Measurements from ENCODE around the gene RNASE11. TPM values are rescaled to one million over a fixed set of nuclear protein-coding genes. Genes with fewer than 3 reads are reported as not detected.

RNASE11 gene
- total RNA-seq, 1 donor from 2014 or later: not detected

DNA sequence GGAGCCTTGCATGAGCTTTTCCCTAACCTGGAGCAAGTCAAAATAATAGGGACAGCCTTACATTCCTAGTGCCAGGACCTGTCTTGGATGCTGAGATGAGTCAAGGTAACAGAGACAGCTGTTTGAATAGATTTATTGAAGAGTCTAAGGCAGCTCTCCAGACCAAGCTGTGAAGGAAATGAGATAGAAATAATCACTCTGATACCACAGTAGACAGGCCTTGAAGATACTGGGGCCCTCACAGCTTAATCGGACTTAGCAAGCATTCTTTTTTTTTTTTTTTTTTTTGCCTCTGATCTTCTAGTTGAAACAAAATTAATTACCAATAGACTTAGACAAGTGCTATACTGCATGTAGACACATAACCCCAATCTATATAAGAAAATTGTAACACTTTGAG, 23.8 kb downstream of the RNASE11 start:
- H3K4me3 ChIP-seq (ENCODE audit: low read depth, low read length): no peak overlapping the region
- TF ChIP-seq, protein P1, sequence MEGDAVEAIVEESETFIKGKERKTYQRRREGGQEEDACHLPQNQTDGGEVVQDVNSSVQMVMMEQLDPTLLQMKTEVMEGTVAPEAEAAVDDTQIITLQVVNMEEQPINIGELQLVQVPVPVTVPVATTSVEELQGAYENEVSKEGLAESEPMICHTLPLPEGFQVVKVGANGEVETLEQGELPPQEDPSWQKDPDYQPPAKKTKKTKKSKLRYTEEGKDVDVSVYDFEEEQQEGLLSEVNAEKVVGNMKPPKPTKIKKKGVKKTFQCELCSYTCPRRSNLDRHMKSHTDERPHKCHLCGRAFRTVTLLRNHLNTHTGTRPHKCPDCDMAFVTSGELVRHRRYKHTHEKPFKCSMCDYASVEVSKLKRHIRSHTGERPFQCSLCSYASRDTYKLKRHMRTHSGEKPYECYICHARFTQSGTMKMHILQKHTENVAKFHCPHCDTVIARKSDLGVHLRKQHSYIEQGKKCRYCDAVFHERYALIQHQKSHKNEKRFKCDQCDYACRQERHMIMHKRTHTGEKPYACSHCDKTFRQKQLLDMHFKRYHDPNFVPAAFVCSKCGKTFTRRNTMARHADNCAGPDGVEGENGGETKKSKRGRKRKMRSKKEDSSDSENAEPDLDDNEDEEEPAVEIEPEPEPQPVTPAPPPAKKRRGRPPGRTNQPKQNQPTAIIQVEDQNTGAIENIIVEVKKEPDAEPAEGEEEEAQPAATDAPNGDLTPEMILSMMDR (conservative IDR thresholded peaks at IDR 0.05; ENCODE audit: low read depth, low read length): no peak
- DNase-seq (ENCODE audit: low read depth): no peak

GRCh38 chr14:20560961-20561360, 26.8 kb downstream of the RNASE11 start, which contains the start of gene RNASE9:
Gene RNASE9 (minus strand): TSS chr14:20561047.
- TF ChIP-seq, protein P1 (conservative IDR thresholded peaks at IDR 0.05; ENCODE audit: low read depth, low read length): no peak
- H3K4me3 ChIP-seq (ENCODE audit: low read depth, low read length): no peak within 1 kb of the TSS
- DNase-seq (ENCODE audit: low read depth): no peak

DNA sequence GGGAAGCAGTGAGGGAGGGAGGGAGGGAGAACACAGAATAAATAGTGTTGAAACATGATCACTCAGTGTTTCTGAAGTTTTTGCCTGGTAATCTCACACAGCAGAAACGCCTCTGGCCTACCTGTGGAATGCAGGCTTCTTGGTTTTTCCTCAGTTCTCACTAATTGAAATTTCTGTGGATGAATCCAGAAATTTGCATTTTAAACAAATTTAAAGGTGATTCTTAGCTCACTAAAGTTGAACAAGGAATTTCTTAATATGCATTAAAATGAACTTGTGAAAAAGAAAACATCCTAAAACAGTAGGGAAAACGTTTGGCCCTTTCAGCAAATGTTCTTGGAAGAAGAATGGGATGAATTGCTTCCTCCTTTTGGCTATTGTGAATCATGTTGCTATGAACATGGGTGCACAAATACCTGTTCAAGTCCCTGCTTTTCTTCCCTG, 28.3 kb downstream of the RNASE11 start:
- no peak for DNase-seq (ENCODE audit: low read depth)
- TF ChIP-seq, protein P1 (conservative IDR thresholded peaks at IDR 0.05; ENCODE audit: low read depth, low read length): no peak
- no peak overlapping the region for H3K4me3 ChIP-seq (ENCODE audit: low read depth, low read length)

- H3K4me3 ChIP-seq (ENCODE audit: low read depth, low read length): no peak overlapping the region
- TF ChIP-seq, protein P1 (conservative IDR thresholded peaks at IDR 0.05; ENCODE audit: low read depth, low read length): no peak
- DNase-seq (ENCODE audit: low read depth): no peak
Measured at GRCh38 chr14:20557212-20557542, 30.6 kb downstream of the RNASE11 start.

DNA sequence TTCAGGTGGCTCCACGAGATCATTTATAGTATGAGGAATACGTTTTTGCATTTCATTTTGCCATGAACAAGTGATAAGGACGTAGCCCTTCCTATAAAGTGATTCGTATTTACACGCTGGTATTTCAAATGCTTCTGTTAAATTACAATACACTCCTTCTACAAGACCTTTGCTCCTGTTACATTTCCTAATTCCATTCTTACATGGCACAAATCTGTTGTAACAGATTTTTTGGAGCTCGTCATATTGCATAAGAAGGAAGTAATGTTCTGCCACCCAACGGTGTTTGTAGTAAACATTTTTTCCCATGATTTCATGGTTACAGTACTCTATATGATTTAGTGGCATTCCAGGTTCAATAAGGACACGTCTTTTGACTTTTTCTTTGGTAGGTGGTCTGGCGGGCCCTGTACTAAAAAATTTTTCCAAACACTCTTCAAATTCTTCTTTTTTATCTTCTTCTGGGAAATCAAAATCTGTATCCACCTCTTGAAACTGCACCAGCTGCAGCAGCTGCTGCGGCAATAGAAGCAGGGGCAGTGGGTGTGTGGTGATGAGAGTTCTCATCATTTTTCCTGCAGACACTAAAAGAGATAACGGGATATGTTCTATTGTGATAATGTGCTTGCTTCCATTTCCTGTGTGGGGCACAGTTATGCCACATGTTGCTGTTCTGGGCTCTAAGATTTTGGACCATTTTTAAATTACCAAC, 31.1 kb downstream of the RNASE11 start:
- H3K4me3 ChIP-seq (ENCODE audit: low read depth, low read length): no peak overlapping the region
- TF ChIP-seq, protein P1 (conservative IDR thresholded peaks at IDR 0.05; ENCODE audit: low read depth, low read length): no peak
- DNase-seq (ENCODE audit: low read depth): no peak

GRCh38 chr14:20555845-20556244, 32.0 kb downstream of the RNASE11 start:
- no peak for DNase-seq (ENCODE audit: low read depth)
- TF ChIP-seq, protein P1 (conservative IDR thresholded peaks at IDR 0.05; ENCODE audit: low read depth, low read length): no peak
- H3K4me3 ChIP-seq (ENCODE audit: low read depth, low read length): no peak overlapping the region

DNA sequence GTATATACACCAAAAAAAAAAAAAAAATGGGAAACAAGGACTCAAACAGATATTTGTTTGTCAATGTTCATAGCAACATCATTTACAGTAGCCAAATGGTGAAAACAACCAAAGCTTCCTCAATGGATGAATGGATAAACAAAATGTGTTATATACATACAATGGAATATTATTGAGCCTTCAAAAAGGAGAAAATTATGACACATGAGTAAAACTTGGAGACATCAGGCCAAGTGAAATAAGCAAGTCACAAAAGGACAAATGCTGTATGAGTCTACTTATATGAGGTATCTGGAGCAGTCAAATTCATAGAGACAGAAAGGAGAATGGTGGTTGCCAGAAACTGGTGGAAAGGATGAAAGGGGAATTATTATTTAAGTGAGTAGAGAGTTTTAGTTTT, 34.8 kb downstream of the RNASE11 start:
- DNase-seq (ENCODE audit: low read depth): no peak
- no peak overlapping the region for H3K4me3 ChIP-seq (ENCODE audit: low read depth, low read length)
- TF ChIP-seq, protein P1 (conservative IDR thresholded peaks at IDR 0.05; ENCODE audit: low read depth, low read length): no peak

Measured in epithelial cell of proximal tubule (primary cell).